SK-N-MC (cell line): ENCODE data around the gene SNU13.

ENCODE experiments used
- EZH2 ChIP-seq: fragments of 200-600 bp; sonication (generic); IDR thresholded peaks from one replicate; pipeline ENCODE4 v1.6.1; 2017; ENCODE audit warnings: antibody characterized with exemption
- FOXP2 ChIP-seq: optimal IDR thresholded peaks from 2 replicates; pipeline ENCODE3; 2011; ENCODE audit warnings: mild to moderate bottlenecking, moderate library complexity; ENCODE audit not compliant: insufficient read depth; ENCODE audit errors: extremely low read length, control extremely low read depth
- POLR2AphosphoS5 ChIP-seq: IDR thresholded peaks from 2 replicates; pipeline ENCODE4 v1.6.1; 2012; ENCODE audit warnings: mild to moderate bottlenecking, low read depth, low read length, borderline replicate concordance

- TF ChIP-seq EZH2: no peak
- TF ChIP-seq POLR2AphosphoS5: no peak
- TF ChIP-seq FOXP2: no peak
Observed at GRCh38 chr22:41732096-41732772, 43.6 kb upstream of the SNU13 start.
